Measurements from ENCODE around the gene NCR3LG1. TPM values are rescaled to one million over a fixed set of nuclear protein-coding genes. Genes with fewer than 3 reads are reported as not detected.

Gene NCR3LG1
- total and polyA plus RNA-seq, 2 of the 4 experiments (the other 2 are of a cell fraction), result 1.7 to 4.1 TPM

DNA sequence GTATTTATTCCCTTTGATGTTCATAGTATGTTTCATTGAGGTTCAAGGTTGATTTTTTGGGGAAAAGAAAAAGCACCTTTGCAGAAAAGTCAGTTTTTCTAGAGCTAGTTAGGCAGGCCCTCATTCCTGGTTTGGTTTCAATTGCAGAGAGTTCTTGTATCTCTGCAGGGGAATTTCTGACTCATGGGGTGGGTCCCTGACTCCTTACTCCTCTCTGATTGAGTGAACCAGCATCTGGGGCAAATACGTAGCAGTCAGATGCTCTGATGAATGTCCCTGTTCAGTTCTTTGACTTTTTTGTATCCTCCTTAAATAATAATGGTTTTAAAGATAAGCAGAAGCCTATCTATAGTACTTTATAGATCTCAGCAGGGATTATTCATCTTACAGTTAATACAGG is 7.7 kb upstream of the NCR3LG1 start:
- TF ChIP-seq RFX5 (IDR thresholded peaks at IDR 0.05; ENCODE audit: low read depth, low read length) (no peak), FOS (IDR thresholded peaks at IDR 0.05; ENCODE audit: low read depth, low read length) (peak; percentile 40; the same call in 1 of the 2 replicates), MXI1 (IDR thresholded peaks at IDR 0.05; ENCODE audit: borderline replicate concordance, low read depth, low read length) (no peak)
- Histone ChIP-seq H2BK5ac (ENCODE audit: low read depth, low read length, poor library complexity, severe bottlenecking) (no peak overlapping the region), H3K9me1 (ENCODE audit: insufficient read depth, low read length) (no peaks in the 10 kb centered on the region), H3K36me3 (ENCODE audit: control insufficient read depth, insufficient read depth, low read length) (no peaks in the 10 kb centered on the region), H3K27ac (ENCODE audit: insufficient read depth, low read length) (no peak overlapping the region), H3K56ac (ENCODE audit: extremely low read depth, insufficient read depth, low read length) (no peak overlapping the region), H3K18ac (ENCODE audit: low read depth, low read length) (no peak overlapping the region), H3K4ac (ENCODE audit: low read depth, low read length) (no peak overlapping the region), H3K23ac (ENCODE audit: low read depth, low read length) (no peak overlapping the region), H3K27me3 (ENCODE audit: control insufficient read depth, insufficient read depth, low read length) (no peaks in the 10 kb centered on the region), H3K4me3 (ENCODE audit: insufficient read depth, low read depth, low read length) (no peak overlapping the region), H4K91ac (ENCODE audit: insufficient read depth, low read depth, low read length) (no peak overlapping the region), H3K4me2 (ENCODE audit: low read depth, low read length) (no peak overlapping the region), H2BK120ac (ENCODE audit: low read depth, low read length) (no peak overlapping the region), H3K14ac (replicated peaks; ENCODE audit: low read depth, low read length) (no peak overlapping the region), H4K20me1 (ENCODE audit: insufficient read depth, low read length) (no peaks in the 10 kb centered on the region), H2AFZ (replicated peaks; ENCODE audit: low read length, poor library complexity) (no peak overlapping the region), H3K9me3 (ENCODE audit: control insufficient read depth, insufficient read depth, low read length) (no peaks in the 10 kb centered on the region), H3K9ac (ENCODE audit: low read depth, low read length) (no peak overlapping the region), H2BK20ac (ENCODE audit: low read depth, low read length) (no peak overlapping the region), H3K79me1 (ENCODE audit: low read depth in 1 of 2, low read length in 2 of 2) (no peaks in the 10 kb centered on the region), H2AK5ac (ENCODE audit: low read depth, low read length) (no peak overlapping the region), H4K5ac (ENCODE audit: low read depth, low read length) (no peak overlapping the region), H4K8ac (ENCODE audit: low read depth in 2 of 2, low read length in 2 of 2) (no peak overlapping the region), H2BK15ac (ENCODE audit: low read depth, low read length) (no peak overlapping the region), H3K4me1 (ENCODE audit: control insufficient read depth, insufficient read depth, low read length) (no peaks in the 10 kb centered on the region), H2AK9ac (replicated peaks; ENCODE audit: low read depth, low read length, poor library complexity) (no peak overlapping the region)
- DNase-seq (peak; percentile 87), ATAC-seq (ENCODE audit: low read depth) (peak; percentile 99)
- WGBS, 2 experiments (ENCODE audit: extremely low coverage in 2 of 2, insufficient read length in 1 of 2), result no CpG with 5 or more reads among the region's 1 CpG
- CTCF ChIA-PET, result interaction anchor here (1.1 to 1.3 kb wide), 2 partner anchors 10 to 40 kb away, joined by 3 read pairs; no protein-coding TSS in a partner anchor
- POLR2A ChIA-PET (ENCODE audit: unreplicated experiment), result interaction anchor here (0.5 kb wide), 1 partner anchor 11 kb away, joined by 4 read pairs; no protein-coding TSS in a partner anchor
- in situ Hi-C loops (cut with MboI; ENCODE audit: low sequenced_read_pairs) (no loop called here), dilution Hi-C loops (cut with HindIII; ENCODE audit: low sequenced_read_pairs, unreplicated experiment) (no loop called here), intact Hi-C loops (cut with micrococcal nuclease) (no loop called here)
- no TSS peak for BruUV-seq (replicated peaks)
